ENCODE results near the gene SLC39A7. TPM values are rescaled to one million over a fixed set of nuclear protein-coding genes. Genes with fewer than 3 reads are reported as not detected.

SLC39A7 gene
- total and polyA plus RNA-seq, 2 of the 4 experiments (the other 2 are of a cell fraction) = 135 to 208 TPM

DNA sequence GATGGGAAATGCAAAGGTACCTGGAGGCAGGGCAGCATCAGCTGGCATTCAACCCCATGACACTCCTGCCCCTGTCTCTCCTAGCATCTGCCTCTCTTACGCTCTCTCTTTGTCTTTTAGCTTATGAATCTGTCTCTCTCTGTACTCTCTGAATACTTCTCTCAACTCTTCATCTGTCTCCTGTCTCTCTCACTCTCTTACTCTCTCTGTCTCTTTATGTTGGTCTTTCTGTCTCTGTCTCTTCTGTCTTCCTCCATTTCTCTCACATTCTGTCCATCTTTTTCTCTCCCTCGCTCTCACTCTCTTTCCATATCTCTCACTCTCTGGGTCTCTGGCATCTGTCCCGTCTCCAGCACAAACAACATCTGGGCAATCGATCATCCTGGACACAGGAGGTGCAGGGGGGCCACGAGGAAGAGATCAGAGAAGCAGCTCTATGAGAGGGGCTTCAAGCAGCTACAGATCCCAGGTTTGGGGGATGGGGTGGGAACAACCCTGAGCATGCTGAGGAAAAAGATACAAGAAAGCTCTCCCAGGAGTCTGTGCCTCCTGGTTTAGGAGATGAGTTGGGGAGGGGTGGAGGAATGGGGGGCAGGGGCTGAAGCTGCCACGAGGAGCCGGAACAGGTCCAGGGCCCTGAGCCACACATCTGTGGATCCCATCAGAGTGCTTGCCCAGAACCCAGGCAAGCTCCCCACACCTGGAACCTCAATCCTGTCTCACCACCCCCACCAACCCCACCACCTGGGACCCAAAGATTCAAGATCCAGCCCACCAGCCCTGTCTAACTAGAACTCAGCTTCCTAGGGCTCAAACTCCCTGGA is 10.8 kb upstream of the SLC39A7 start:
- Histone ChIP-seq H3K9ac (ENCODE audit: low read depth, low read length) (no peak overlapping the region), H3K27me3 (ENCODE audit: control insufficient read depth, insufficient read depth, low read length) (peaks cover 56% of the 10 kb centered on the region), H3K23ac (ENCODE audit: low read depth, low read length) (no peak overlapping the region), H4K8ac (ENCODE audit: low read depth in 2 of 2, low read length in 2 of 2) (no peak overlapping the region), H3K27ac (ENCODE audit: insufficient read depth, low read length) (no peak overlapping the region), H2AFZ (replicated peaks; ENCODE audit: low read length, poor library complexity) (peak overlapping the region; percentile 58), H3K18ac (ENCODE audit: low read depth, low read length) (no peak overlapping the region), H2BK15ac (ENCODE audit: low read depth, low read length) (no peak overlapping the region), H3K56ac (ENCODE audit: extremely low read depth, insufficient read depth, low read length) (no peak overlapping the region), H3K9me1 (ENCODE audit: insufficient read depth, low read length) (no peaks in the 10 kb centered on the region), H3K14ac (replicated peaks; ENCODE audit: low read depth, low read length) (no peak overlapping the region), H4K91ac (ENCODE audit: insufficient read depth, low read depth, low read length) (no peak overlapping the region), H4K5ac (ENCODE audit: low read depth, low read length) (no peak overlapping the region), H4K20me1 (ENCODE audit: insufficient read depth, low read length) (no peaks in the 10 kb centered on the region), H2AK5ac (ENCODE audit: low read depth, low read length) (no peak overlapping the region), H2BK5ac (ENCODE audit: low read depth, low read length, poor library complexity, severe bottlenecking) (no peak overlapping the region), H3K79me1 (ENCODE audit: low read depth in 1 of 2, low read length in 2 of 2) (0 out of 4 replicates have a peak, but pooled peaks cover 0 to 2% of the 10 kb centered on the region in 2 experiments), H2BK120ac (ENCODE audit: low read depth, low read length) (no peak overlapping the region), H3K4me3 (ENCODE audit: insufficient read depth, low read depth, low read length) (no peak overlapping the region), H2AK9ac (replicated peaks; ENCODE audit: low read depth, low read length, poor library complexity) (no peak overlapping the region), H3K9me3 (ENCODE audit: control insufficient read depth, insufficient read depth, low read length) (no peaks in the 10 kb centered on the region), H3K4me2 (ENCODE audit: low read depth, low read length) (no peak overlapping the region), H3K36me3 (ENCODE audit: control insufficient read depth, insufficient read depth, low read length) (peaks cover 9% of the 10 kb centered on the region), H3K4ac (ENCODE audit: low read depth, low read length) (no peak overlapping the region), H3K4me1 (ENCODE audit: control insufficient read depth, insufficient read depth, low read length) (peaks cover 2% of the 10 kb centered on the region; the same call in 1 of the 2 replicates), H2BK20ac (ENCODE audit: low read depth, low read length) (no peak overlapping the region)
- ATAC-seq (ENCODE audit: low read depth) (no peak), DNase-seq (no peak)
- POLR2A ChIA-PET (ENCODE audit: unreplicated experiment) = interaction anchor here (1.2 kb wide), 1 partner anchor 10 kb away, joined by 3 read pairs; no protein-coding TSS in a partner anchor
- dilution Hi-C loops (cut with HindIII; ENCODE audit: low sequenced_read_pairs, unreplicated experiment) = no loop called here
- BruUV-seq (replicated peaks) = no TSS peak
- in situ Hi-C loops (cut with MboI; ENCODE audit: low sequenced_read_pairs) = no loop called here
- CTCF ChIA-PET = no interaction called here
- WGBS, 2 experiments (ENCODE audit: extremely low coverage in 2 of 2, insufficient read length in 1 of 2) = 43% methylated on average over 4 of the region's 7 CpGs; no CpG with 5 or more reads in 1 of the 2 experiments
- intact Hi-C loops (cut with micrococcal nuclease) = no loop called here
- TF ChIP-seq, protein P1, sequence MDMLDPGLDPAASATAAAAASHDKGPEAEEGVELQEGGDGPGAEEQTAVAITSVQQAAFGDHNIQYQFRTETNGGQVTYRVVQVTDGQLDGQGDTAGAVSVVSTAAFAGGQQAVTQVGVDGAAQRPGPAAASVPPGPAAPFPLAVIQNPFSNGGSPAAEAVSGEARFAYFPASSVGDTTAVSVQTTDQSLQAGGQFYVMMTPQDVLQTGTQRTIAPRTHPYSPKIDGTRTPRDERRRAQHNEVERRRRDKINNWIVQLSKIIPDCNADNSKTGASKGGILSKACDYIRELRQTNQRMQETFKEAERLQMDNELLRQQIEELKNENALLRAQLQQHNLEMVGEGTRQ (IDR thresholded peaks at IDR 0.05; ENCODE audit: low read depth, low read length) = no peak
- TF ChIP-seq CHD1 (IDR thresholded peaks at IDR 0.05; ENCODE audit: low read depth, low read length) = no peak
- TF ChIP-seq NFE2L2 (IDR thresholded peaks at IDR 0.05; ENCODE audit: low read depth, low read length) = no peak
- TF ChIP-seq CEBPB (IDR thresholded peaks at IDR 0.05; ENCODE audit: low read depth, low read length) = no peak
- TF ChIP-seq, protein P2, sequence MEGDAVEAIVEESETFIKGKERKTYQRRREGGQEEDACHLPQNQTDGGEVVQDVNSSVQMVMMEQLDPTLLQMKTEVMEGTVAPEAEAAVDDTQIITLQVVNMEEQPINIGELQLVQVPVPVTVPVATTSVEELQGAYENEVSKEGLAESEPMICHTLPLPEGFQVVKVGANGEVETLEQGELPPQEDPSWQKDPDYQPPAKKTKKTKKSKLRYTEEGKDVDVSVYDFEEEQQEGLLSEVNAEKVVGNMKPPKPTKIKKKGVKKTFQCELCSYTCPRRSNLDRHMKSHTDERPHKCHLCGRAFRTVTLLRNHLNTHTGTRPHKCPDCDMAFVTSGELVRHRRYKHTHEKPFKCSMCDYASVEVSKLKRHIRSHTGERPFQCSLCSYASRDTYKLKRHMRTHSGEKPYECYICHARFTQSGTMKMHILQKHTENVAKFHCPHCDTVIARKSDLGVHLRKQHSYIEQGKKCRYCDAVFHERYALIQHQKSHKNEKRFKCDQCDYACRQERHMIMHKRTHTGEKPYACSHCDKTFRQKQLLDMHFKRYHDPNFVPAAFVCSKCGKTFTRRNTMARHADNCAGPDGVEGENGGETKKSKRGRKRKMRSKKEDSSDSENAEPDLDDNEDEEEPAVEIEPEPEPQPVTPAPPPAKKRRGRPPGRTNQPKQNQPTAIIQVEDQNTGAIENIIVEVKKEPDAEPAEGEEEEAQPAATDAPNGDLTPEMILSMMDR (conservative IDR thresholded peaks at IDR 0.05; ENCODE audit: low read depth, low read length) = no peak
- TF ChIP-seq SMC3 (IDR thresholded peaks at IDR 0.05; ENCODE audit: low read depth, low read length) = no peak
- no peak for TF ChIP-seq MXI1 (IDR thresholded peaks at IDR 0.05; ENCODE audit: borderline replicate concordance, low read depth, low read length)
- no peak for TF ChIP-seq MAFK (IDR thresholded peaks at IDR 0.05; ENCODE audit: low read depth, low read length)
- TF ChIP-seq, protein P3, sequence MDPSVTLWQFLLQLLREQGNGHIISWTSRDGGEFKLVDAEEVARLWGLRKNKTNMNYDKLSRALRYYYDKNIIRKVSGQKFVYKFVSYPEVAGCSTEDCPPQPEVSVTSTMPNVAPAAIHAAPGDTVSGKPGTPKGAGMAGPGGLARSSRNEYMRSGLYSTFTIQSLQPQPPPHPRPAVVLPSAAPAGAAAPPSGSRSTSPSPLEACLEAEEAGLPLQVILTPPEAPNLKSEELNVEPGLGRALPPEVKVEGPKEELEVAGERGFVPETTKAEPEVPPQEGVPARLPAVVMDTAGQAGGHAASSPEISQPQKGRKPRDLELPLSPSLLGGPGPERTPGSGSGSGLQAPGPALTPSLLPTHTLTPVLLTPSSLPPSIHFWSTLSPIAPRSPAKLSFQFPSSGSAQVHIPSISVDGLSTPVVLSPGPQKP (IDR thresholded peaks at IDR 0.05; ENCODE audit: borderline replicate concordance, low read depth, low read length) = no peak
- no peak for TF ChIP-seq FOS (IDR thresholded peaks at IDR 0.05; ENCODE audit: low read depth, low read length)
- no peak for TF ChIP-seq BHLHE40 (IDR thresholded peaks at IDR 0.05; ENCODE audit: low read depth, low read length)
- no peak for TF ChIP-seq RFX5 (IDR thresholded peaks at IDR 0.05; ENCODE audit: low read depth, low read length)
- TF ChIP-seq RAD21 (IDR thresholded peaks at IDR 0.05; ENCODE audit: low read length) = no peak
- no peak for TF ChIP-seq POLR2A (IDR thresholded peaks at IDR 0.05; ENCODE audit: low read depth, low read length)
- TF ChIP-seq MAZ (IDR thresholded peaks at IDR 0.05; ENCODE audit: borderline replicate concordance, low read depth, low read length) = no peak

Data from IMR-90 (cell line).